ENCODE measurements around the gene RCAN1. TPM values are rescaled to one million over a fixed set of nuclear protein-coding genes. Genes with fewer than 3 reads are reported as not detected.

The RCAN1 gene
- polyA plus RNA-seq, 1 donor (not counting 4 experiments of a cell fraction or from before 2014, with no cell fraction given), result 21.3 TPM

DNA sequence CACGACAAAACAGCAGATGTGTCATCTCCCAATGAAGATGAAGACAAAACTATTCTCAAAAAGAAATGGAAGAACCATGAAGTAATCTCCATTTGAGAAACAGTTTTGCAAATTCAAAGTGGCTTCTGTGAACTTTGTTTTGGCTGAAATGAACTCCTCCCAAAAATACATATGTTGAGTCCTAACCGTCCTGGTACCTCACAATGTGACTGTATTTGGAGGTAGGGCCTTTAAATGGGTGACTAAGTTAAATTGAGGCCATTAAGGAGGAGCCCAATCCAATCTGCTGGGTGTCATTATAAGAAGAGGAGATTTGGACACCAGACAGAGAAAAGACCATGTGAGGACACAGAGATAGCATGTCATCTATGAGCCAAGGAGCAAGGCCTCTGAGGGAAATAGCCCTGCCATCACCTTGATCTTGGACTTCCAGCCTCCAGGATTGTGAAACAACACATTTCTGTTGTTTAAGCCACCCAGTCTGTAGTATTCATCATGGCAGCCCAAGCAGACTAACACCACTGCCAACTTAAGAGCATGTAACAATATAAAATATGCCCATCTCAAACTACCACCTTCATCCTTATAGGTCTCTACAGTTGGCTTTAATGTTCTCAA, 64.6 kb downstream of the RCAN1 start:
- Histone ChIP-seq H3K9me1 (ENCODE audit: control insufficient read depth, extremely low read depth, insufficient read depth, low read length) (no peaks in the 10 kb centered on the region), H3K9ac (ENCODE audit: control insufficient read depth, extremely low read depth, insufficient read depth, low read length) (no peak overlapping the region), H3K36me3 (ENCODE audit: control insufficient read depth in 2 of 2, extremely low read depth in 1 of 2, insufficient read depth in 2 of 2, low read length in 2 of 2) (no peaks in the 10 kb centered on the region), H4K20me1 (ENCODE audit: control insufficient read depth, extremely low read depth, insufficient read depth, low read length) (no peaks in the 10 kb centered on the region), H3K79me2 (ENCODE audit: control insufficient read depth, insufficient read depth, low read length) (no peaks in the 10 kb centered on the region), H3K4me3 (ENCODE audit: control insufficient read depth in 2 of 3, extremely low read depth in 1 of 3, insufficient read depth in 2 of 3, low read depth in 1 of 3, low read length in 3 of 3) (no peak overlapping the region), H3K4me1 (ENCODE audit: control insufficient read depth, extremely low read depth, insufficient read depth, low read length) (peaks cover 23% of the 10 kb centered on the region), H3K27ac (ENCODE audit: control insufficient read depth, insufficient read depth, low read length) (no peak overlapping the region), H3K4me2 (ENCODE audit: control insufficient read depth, extremely low read depth, insufficient read depth, low read depth, low read length) (no peak overlapping the region), H3K9me3 (ENCODE audit: control insufficient read depth, low read depth, low read length) (peaks cover 2% of the 10 kb centered on the region), H2AFZ (ENCODE audit: control insufficient read depth, low read length) (no peak overlapping the region), H3K27me3 (ENCODE audit: control insufficient read depth, extremely low read depth, insufficient read depth, low read length) (no peaks in the 10 kb centered on the region)
- FAIRE-seq (no peak), DNase-seq (ENCODE audit: low read depth, low spot score) (no peak)
- TF ChIP-seq EZH2 (IDR thresholded peaks at IDR 0.05; ENCODE audit: low read length), result no peak
- TF ChIP-seq, protein P1, sequence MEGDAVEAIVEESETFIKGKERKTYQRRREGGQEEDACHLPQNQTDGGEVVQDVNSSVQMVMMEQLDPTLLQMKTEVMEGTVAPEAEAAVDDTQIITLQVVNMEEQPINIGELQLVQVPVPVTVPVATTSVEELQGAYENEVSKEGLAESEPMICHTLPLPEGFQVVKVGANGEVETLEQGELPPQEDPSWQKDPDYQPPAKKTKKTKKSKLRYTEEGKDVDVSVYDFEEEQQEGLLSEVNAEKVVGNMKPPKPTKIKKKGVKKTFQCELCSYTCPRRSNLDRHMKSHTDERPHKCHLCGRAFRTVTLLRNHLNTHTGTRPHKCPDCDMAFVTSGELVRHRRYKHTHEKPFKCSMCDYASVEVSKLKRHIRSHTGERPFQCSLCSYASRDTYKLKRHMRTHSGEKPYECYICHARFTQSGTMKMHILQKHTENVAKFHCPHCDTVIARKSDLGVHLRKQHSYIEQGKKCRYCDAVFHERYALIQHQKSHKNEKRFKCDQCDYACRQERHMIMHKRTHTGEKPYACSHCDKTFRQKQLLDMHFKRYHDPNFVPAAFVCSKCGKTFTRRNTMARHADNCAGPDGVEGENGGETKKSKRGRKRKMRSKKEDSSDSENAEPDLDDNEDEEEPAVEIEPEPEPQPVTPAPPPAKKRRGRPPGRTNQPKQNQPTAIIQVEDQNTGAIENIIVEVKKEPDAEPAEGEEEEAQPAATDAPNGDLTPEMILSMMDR (optimal IDR thresholded peaks at IDR 0.05 in 1 of 3, IDR thresholded peaks at IDR 0.05 in 1 of 3, conservative IDR thresholded peaks at IDR 0.05 in 1 of 3; ENCODE audit: extremely low read depth in 1 of 3, insufficient read depth in 2 of 3, low read length in 3 of 3), result no peak
- dilution Hi-C loops (cut with MboI; ENCODE audit: extremely low pct_ligation_motif_present, low sequenced_read_pairs), result no loop called here

DNA sequence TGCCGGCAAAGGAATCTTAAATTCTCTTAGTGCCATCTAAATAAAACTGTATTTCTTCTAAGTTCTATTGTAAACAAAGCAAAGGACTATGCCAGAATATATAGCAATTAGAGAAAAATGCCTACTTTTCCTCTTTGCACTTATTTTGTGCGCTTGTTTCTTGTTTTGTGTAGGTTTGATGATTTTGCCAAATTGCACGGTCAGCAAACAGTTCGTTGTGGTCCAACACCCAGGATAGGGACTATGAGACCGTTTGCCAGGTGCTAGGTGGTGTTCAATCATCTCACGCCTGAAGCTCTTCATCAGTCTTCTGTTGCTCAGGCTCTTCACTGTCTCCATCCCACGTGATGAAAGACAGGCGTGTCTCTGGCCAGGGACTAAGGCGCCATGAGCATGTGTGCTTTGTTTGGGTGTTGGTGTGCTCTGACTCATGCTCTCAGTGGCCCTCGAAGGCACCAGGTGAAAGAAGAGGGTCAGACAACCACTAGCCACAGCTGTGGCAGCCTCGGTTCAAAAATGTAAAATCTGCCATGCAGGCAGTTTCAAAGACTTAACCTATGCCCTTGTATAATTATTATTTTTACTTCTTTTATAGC, 66.0 kb downstream of the RCAN1 start:
- dilution Hi-C loops (cut with MboI; ENCODE audit: extremely low pct_ligation_motif_present, low sequenced_read_pairs), result no loop called here
- Histone ChIP-seq H3K4me2 (ENCODE audit: control insufficient read depth, extremely low read depth, insufficient read depth, low read depth, low read length) (no peak overlapping the region), H3K9me3 (ENCODE audit: control insufficient read depth, low read depth, low read length) (no peaks in the 10 kb centered on the region), H3K27me3 (ENCODE audit: control insufficient read depth, extremely low read depth, insufficient read depth, low read length) (no peaks in the 10 kb centered on the region), H3K9me1 (ENCODE audit: control insufficient read depth, extremely low read depth, insufficient read depth, low read length) (no peaks in the 10 kb centered on the region), H3K4me1 (ENCODE audit: control insufficient read depth, extremely low read depth, insufficient read depth, low read length) (peaks cover 28% of the 10 kb centered on the region), H3K36me3 (ENCODE audit: control insufficient read depth in 2 of 2, extremely low read depth in 1 of 2, insufficient read depth in 2 of 2, low read length in 2 of 2) (no peaks in the 10 kb centered on the region), H3K79me2 (ENCODE audit: control insufficient read depth, insufficient read depth, low read length) (no peaks in the 10 kb centered on the region), H3K4me3 (ENCODE audit: control insufficient read depth in 2 of 3, extremely low read depth in 1 of 3, insufficient read depth in 2 of 3, low read depth in 1 of 3, low read length in 3 of 3) (no peak overlapping the region), H2AFZ (ENCODE audit: control insufficient read depth, low read length) (no peak overlapping the region), H3K9ac (ENCODE audit: control insufficient read depth, extremely low read depth, insufficient read depth, low read length) (no peak overlapping the region), H3K27ac (ENCODE audit: control insufficient read depth, insufficient read depth, low read length) (no peak overlapping the region), H4K20me1 (ENCODE audit: control insufficient read depth, extremely low read depth, insufficient read depth, low read length) (no peaks in the 10 kb centered on the region)
- TF ChIP-seq, protein P1 (optimal IDR thresholded peaks at IDR 0.05 in 1 of 3, IDR thresholded peaks at IDR 0.05 in 1 of 3, conservative IDR thresholded peaks at IDR 0.05 in 1 of 3; ENCODE audit: extremely low read depth in 1 of 3, insufficient read depth in 2 of 3, low read length in 3 of 3), result no peak
- TF ChIP-seq EZH2 (IDR thresholded peaks at IDR 0.05; ENCODE audit: low read length), result no peak
- FAIRE-seq (no peak), DNase-seq (ENCODE audit: low read depth, low spot score) (no peak)
